SK-N-SH treated with all-trans-retinoic acid at 6 μM for 48 hours (cell line): Measurements from ENCODE around the gene NXN.
"Not testable (repeated sequence)": the region's sequence is repeated elsewhere in the genome, so short reads cannot be mapped to it uniquely, and the experiment has no call there.

Experiments
- ATAC-seq: fragments of 200-7000 bp; cut with Tn5 transposase; 3 replicates; pipeline ENCODE4 v1.9.1; 2020; ENCODE audit warnings: mild to moderate bottlenecking, moderate library complexity
- ARNTL ChIP-seq: fragments of 450-650 bp; formaldehyde crosslinking; IDR thresholded peaks from 2 replicates; pipeline ENCODE4 v1.5.0; 2020; ENCODE audit warnings: low read depth, mild to moderate bottlenecking, moderate library complexity, borderline replicate concordance
- BACH2 ChIP-seq: fragments of 250-450 bp; sonication (Bioruptor Pico); IDR thresholded peaks from 2 replicates; pipeline ENCODE4 v1.9.0; 2021; ENCODE audit warnings: mild to moderate bottlenecking, borderline replicate concordance
- CSDC2 ChIP-seq: fragments of 250-450 bp; sonication (Bioruptor Pico); IDR thresholded peaks from 2 replicates; pipeline ENCODE4 v1.5.0; 2020; ENCODE audit warnings: mild to moderate bottlenecking, moderate library complexity
- GLIS3 ChIP-seq: fragments of 250-450 bp; sonication (Bioruptor Pico); IDR thresholded peaks from 2 replicates; pipeline ENCODE4 v1.5.0; 2020; ENCODE audit warnings: mild to moderate bottlenecking, moderate library complexity
- ISL1 ChIP-seq: fragments of 250-450 bp; sonication (Bioruptor Pico); IDR thresholded peaks from 2 replicates; pipeline ENCODE4 v2.1.2; 2022; ENCODE audit warnings: mild to moderate bottlenecking, moderate library complexity
- TCF4 ChIP-seq: fragments of 250-450 bp; sonication (Bioruptor Pico); IDR thresholded peaks from 2 replicates; pipeline ENCODE4 v1.8.0; 2021; ENCODE audit warnings: mild to moderate bottlenecking, moderate library complexity, borderline replicate concordance
- TOX ChIP-seq: fragments of 250-450 bp; sonication (Bioruptor Pico); IDR thresholded peaks from 2 replicates; pipeline ENCODE4 v1.8.0; 2021; ENCODE audit warnings: mild to moderate bottlenecking, moderate library complexity, borderline replicate concordance
- TSHZ2 ChIP-seq: fragments of 250-450 bp; sonication (Bioruptor Pico); IDR thresholded peaks from 2 replicates; pipeline ENCODE4 v1.5.0; 2020; ENCODE audit warnings: mild to moderate bottlenecking, moderate library complexity
- ZC3H10 ChIP-seq: fragments of 250-450 bp; sonication (Bioruptor Pico); IDR thresholded peaks from 2 replicates; pipeline ENCODE4 v1.5.1; 2021; ENCODE audit warnings: mild to moderate bottlenecking, moderate library complexity
- ZFP3 ChIP-seq: fragments of 250-450 bp; sonication (Bioruptor Pico); IDR thresholded peaks from 2 replicates; pipeline ENCODE4 v1.5.0; 2020; ENCODE audit warnings: mild to moderate bottlenecking, moderate library complexity
- ZFP30 ChIP-seq: fragments of 450-650 bp; formaldehyde crosslinking; IDR thresholded peaks from 2 replicates; pipeline ENCODE4 v1.5.0; 2022; ENCODE audit warnings: mild to moderate bottlenecking, moderate library complexity
- ZNF8 ChIP-seq: fragments of 450-650 bp; formaldehyde crosslinking; IDR thresholded peaks from 2 replicates; pipeline ENCODE4 v1.5.0; 2020; ENCODE audit warnings: mild to moderate bottlenecking, moderate library complexity
- TF ChIP-seq, protein P1 (sequence below): fragments of 250-450 bp; sonication (Bioruptor Pico); IDR thresholded peaks from 2 replicates; pipeline ENCODE4 v1.5.1; 2021; ENCODE audit warnings: mild to moderate bottlenecking, moderate library complexity
- TF ChIP-seq, protein P2 (sequence below): fragments of 250-450 bp; sonication (Bioruptor Pico); IDR thresholded peaks from 2 replicates; pipeline ENCODE4 v1.8.0; 2020; ENCODE audit warnings: mild to moderate bottlenecking, moderate library complexity, borderline replicate concordance
- TF ChIP-seq, protein P3 (sequence below): fragments of 250-450 bp; sonication (Bioruptor Pico); IDR thresholded peaks from 2 replicates; pipeline ENCODE4 v1.5.1; 2020; ENCODE audit warnings: low read depth, mild to moderate bottlenecking, moderate library complexity
- TF ChIP-seq, protein P4 (sequence below): fragments of 250-450 bp; sonication (Bioruptor Pico); IDR thresholded peaks from 2 replicates; pipeline ENCODE4 v1.8.0; 2021; ENCODE audit warnings: low read depth, mild to moderate bottlenecking, moderate library complexity, borderline replicate concordance

Gene NXN

DNA sequence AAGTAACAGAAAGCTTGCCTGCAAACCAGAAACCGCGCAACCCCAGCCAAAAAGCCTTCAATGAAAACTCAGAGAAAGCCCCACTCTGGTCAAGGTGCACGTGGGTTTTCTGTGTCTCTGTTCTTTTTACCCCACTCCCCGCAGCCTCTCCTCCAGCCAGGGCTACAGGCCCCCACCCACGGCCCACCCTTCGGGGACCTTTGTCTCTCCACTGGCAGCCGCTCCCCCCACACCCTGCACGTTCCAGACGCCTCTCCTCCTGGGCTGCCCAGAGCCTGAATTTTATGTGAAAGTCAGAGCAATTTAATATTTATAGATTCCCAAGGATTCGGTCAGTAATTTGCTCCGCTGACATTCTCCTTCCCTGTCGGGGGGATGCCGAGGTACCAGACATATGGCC, 173.2 kb downstream of the NXN start:
- ATAC-seq = no peak
- TF ChIP-seq, protein P1, sequence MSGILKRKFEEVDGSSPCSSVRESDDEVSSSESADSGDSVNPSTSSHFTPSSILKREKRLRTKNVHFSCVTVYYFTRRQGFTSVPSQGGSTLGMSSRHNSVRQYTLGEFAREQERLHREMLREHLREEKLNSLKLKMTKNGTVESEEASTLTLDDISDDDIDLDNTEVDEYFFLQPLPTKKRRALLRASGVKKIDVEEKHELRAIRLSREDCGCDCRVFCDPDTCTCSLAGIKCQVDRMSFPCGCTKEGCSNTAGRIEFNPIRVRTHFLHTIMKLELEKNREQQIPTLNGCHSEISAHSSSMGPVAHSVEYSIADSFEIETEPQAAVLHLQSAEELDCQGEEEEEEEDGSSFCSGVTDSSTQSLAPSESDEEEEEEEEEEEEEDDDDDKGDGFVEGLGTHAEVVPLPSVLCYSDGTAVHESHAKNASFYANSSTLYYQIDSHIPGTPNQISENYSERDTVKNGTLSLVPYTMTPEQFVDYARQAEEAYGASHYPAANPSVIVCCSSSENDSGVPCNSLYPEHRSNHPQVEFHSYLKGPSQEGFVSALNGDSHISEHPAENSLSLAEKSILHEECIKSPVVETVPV (CRISPR knock-in tag) = no peak
- TF ChIP-seq TCF4 (CRISPR knock-in tag) (no peak), ZFP30 (no peak), ARNTL (CRISPR knock-in tag) (no peak)

GRCh38 chr17:805886-806285, 173.7 kb downstream of the NXN start:
- not testable (repeated sequence) for ATAC-seq

DNA sequence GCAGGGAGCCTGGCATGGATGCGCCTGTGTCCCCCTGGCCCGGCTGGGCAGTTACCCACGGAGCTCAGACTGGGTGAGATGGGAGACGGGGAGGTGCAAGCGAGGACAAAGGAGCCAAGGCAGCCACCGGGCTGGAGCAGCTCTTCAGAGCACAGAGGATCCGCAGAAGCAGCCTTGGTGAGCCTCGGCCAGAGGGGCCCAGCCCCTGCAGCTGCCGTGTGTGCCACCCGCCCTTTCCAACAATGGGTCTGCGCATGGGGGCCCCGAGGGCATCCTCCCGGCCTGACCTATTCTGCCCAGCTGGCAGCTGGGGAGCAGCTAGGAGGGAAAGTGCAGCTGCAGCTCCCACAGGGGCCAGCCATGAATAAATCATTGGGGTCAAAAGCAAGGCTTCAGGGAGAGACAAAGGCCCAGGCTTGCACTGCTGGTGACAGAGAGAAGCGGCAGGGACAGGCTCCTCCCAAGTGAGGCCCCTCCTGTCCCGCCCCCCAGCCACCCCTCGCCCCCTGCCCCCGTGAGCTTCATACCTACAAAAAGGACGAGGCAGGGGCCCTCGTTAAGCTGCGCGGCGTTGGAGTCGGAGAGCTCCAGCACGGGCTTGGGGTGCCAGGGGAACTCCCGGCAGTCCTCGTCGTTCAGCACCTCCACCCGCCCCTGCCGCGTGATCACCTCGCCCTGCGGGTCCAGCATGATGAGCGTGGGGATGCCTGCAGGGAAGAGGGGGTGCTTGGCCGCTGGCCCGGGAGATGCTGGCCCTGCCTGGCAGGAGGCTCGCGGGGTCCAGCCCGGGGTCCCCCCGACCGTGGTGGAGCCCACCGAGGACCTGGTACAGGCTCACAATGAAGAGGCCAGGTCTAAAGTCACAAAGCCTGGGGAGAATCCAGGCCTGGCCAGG, 174.8 kb downstream of the NXN start:
- ATAC-seq = no peak

DNA sequence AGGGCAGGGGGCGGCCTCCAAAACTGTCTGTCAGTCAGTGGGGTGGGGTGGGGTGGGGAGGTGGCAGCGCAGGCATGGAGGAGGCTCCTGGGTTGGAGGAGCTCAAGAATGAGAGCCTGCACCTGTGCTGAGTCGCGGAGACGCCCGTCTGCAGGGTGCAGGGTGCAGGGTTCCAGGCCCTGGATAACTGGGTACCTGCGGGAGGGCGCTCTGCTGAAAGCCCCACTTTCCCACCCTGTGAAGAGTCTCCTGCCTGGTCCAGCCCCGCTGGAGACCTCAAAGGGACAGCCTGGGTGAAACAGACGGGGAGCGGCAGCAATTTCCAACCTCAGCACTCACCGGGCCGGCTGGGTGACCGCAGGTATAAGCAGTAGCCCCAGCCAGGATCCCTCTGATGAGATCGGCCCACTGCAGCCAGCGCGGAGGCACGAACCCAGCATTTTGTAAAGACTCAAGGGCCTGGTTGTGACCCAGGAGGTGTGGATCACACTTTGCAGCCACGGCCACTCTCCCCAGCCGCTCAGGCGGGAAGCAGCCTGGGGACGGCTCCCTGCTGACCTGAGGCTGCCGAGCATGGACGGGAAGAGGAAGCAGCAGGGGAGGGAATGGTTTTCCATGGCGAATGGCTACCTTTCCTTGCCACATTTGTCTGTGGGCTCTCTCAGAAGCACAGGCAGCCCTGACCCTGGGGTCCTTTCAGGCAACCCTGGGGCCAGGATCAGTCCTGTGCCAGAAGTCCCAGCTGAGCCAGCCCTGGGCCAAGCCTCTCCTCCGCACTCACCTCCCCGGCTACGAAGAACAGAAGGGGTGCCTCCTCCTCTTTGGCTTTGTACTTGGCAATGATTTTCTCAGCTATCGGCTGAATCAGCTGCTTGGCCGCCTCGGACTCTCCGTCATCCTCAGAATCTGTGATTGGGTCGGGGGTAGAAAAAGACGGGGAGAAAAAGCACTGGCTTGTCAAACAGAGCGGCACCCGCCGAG, 176.4 kb downstream of the NXN start:
- ATAC-seq = no peak
- TF ChIP-seq ZFP30 (no peak), ISL1 (CRISPR knock-in tag) (no peak), ZC3H10 (no peak), ZFP3 (no peak), TSHZ2 (no peak), GLIS3 (CRISPR knock-in tag) (no peak), BACH2 (CRISPR knock-in tag) (no peak)
- TF ChIP-seq, protein P2, sequence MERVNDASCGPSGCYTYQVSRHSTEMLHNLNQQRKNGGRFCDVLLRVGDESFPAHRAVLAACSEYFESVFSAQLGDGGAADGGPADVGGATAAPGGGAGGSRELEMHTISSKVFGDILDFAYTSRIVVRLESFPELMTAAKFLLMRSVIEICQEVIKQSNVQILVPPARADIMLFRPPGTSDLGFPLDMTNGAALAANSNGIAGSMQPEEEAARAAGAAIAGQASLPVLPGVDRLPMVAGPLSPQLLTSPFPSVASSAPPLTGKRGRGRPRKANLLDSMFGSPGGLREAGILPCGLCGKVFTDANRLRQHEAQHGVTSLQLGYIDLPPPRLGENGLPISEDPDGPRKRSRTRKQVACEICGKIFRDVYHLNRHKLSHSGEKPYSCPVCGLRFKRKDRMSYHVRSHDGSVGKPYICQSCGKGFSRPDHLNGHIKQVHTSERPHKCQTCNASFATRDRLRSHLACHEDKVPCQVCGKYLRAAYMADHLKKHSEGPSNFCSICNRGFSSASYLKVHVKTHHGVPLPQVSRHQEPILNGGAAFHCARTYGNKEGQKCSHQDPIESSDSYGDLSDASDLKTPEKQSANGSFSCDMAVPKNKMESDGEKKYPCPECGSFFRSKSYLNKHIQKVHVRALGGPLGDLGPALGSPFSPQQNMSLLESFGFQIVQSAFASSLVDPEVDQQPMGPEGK (CRISPR knock-in tag) = no peak
- TF ChIP-seq, protein P1 (CRISPR knock-in tag) = no peak
- TF ChIP-seq, protein P3, sequence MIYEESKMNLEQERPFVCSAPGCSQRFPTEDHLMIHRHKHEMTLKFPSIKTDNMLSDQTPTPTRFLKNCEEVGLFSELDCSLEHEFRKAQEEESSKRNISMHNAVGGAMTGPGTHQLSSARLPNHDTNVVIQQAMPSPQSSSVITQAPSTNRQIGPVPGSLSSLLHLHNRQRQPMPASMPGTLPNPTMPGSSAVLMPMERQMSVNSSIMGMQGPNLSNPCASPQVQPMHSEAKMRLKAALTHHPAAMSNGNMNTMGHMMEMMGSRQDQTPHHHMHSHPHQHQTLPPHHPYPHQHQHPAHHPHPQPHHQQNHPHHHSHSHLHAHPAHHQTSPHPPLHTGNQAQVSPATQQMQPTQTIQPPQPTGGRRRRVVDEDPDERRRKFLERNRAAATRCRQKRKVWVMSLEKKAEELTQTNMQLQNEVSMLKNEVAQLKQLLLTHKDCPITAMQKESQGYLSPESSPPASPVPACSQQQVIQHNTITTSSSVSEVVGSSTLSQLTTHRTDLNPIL (CRISPR knock-in tag) = no peak

More for the DNA sequence above, 174.8 kb downstream of the NXN start:
- no peak for TF ChIP-seq CSDC2 (CRISPR knock-in tag)
- TF ChIP-seq ZFP30 = no peak
- TF ChIP-seq, protein P3 (CRISPR knock-in tag) = no peak
- no peak for TF ChIP-seq TOX
- no peak for TF ChIP-seq ARNTL (CRISPR knock-in tag)
- TF ChIP-seq TCF4 (CRISPR knock-in tag) = no peak
- TF ChIP-seq ZNF8 = no peak
- TF ChIP-seq, protein P4, sequence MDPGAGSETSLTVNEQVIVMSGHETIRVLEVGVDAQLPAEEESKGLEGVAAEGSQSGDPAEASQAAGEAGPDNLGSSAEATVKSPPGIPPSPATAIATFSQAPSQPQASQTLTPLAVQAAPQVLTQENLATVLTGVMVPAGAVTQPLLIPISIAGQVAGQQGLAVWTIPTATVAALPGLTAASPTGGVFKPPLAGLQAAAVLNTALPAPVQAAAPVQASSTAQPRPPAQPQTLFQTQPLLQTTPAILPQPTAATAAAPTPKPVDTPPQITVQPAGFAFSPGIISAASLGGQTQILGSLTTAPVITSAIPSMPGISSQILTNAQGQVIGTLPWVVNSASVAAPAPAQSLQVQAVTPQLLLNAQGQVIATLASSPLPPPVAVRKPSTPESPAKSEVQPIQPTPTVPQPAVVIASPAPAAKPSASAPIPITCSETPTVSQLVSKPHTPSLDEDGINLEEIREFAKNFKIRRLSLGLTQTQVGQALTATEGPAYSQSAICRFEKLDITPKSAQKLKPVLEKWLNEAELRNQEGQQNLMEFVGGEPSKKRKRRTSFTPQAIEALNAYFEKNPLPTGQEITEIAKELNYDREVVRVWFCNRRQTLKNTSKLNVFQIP (CRISPR knock-in tag) = no peak
- no peak for TF ChIP-seq ZFP3
- TF ChIP-seq, protein P1 (CRISPR knock-in tag) = no peak
